ENCODE measurements around the gene MIGA1.
A peak's percentile ranks its signal among the peaks of the same experiment; 100 is the strongest.
"Not testable (repeated sequence)": the region's sequence is repeated elsewhere in the genome, so short reads cannot be mapped to it uniquely, and the experiment has no call there.

Gene MIGA1

DNA sequence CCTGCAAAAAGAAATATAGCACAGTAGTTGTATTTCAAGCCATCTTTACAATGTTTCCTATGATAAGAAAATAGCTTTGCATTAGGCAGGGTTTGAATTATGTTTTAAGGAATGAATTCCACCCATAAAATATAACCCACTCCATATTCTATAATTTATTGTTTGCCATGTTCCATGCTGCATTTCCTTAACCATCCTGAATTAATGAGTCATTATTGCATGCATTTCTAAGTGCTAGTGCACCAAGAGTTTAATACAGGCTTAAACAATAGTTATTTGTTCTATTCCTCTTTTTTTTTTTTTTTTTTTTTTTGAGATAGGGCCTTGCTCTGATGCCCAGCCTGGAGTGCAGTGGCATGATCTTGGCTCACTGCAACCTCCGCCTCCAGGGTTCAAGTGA is 45.2 kb downstream of the MIGA1 start:
- no peak overlapping the region for H3K4me3 ChIP-seq (ENCODE audit: low read depth, low read length)
- no peak for DNase-seq (ENCODE audit: low read depth)
- TF ChIP-seq CTCF (IDR thresholded peaks at IDR 0.05; ENCODE audit: insufficient read depth, low read depth, low read length, missing control alignments), result no peak

DNA sequence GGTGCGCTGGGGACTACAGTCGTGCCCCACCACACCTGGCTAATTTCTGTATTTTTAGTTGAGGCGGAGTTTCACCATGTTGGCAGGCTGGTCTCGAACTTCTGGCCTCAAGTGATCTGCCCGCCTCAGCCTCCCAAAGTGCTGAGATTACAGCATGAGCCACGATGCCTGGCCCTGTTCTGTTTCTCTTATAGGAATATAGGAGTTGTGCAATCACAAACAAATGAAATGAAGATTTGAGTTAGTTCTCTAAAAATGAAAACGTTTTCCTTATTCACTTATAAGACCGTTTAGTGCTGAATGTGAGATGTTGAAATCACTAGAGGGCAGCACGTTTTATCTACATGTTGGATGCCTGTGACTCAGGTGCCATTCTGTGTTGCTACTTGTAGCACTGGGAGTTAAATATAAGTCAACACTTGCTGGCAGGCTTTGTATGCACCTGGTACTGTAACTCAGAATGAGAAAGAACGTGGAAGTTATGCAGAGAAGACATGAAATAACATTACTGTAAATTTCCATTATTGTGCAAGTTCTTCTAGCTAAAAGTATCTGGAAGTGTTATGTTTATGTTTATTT is 45.8 kb downstream of the MIGA1 start:
- peak; percentile 65 for DNase-seq (ENCODE audit: low read depth)
- H3K4me3 ChIP-seq (ENCODE audit: low read depth, low read length), result no peak overlapping the region
- peak; percentile 21 for TF ChIP-seq CTCF (IDR thresholded peaks at IDR 0.05; ENCODE audit: insufficient read depth, low read depth, low read length, missing control alignments)

GRCh38 chr1:77826851-77827250 is 47.4 kb downstream of the MIGA1 start:
- not testable (repeated sequence) for H3K4me3 ChIP-seq (ENCODE audit: low read depth, low read length); DNase-seq (ENCODE audit: low read depth)

DNA sequence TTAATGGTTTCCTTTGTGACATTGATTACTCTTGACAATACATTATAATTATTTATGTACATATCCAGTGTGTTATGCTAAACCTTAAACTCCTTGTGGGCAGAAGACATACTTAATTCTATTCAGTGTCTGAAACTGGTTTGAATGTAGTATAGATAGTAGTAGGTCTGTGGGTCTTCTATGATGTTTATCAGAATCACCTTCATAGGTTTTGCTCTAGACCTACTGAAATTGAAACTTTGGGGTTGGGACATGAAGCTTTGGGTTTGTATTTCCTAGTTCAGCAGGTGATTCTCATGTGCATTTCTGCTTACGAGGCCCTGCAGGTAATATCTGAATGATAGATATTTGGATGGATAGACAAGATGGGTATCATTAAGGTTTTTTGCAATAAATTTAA is 48.6 kb downstream of the MIGA1 start:
- TF ChIP-seq CTCF (IDR thresholded peaks at IDR 0.05; ENCODE audit: insufficient read depth, low read depth, low read length, missing control alignments), result no peak
- DNase-seq (ENCODE audit: low read depth), result peak; percentile 5
- H3K4me3 ChIP-seq (ENCODE audit: low read depth, low read length), result no peak overlapping the region

- TF ChIP-seq CTCF (IDR thresholded peaks at IDR 0.05; ENCODE audit: insufficient read depth, low read depth, low read length, missing control alignments), result no peak
- H3K4me3 ChIP-seq (ENCODE audit: low read depth, low read length), result no peak overlapping the region
- DNase-seq (ENCODE audit: low read depth), result no peak
These were observed 50.4 kb downstream of the MIGA1 start for GRCh38 chr1:77829851-77830250.

- H3K4me3 ChIP-seq (ENCODE audit: low read depth, low read length), result no peak overlapping the region
- no peak for TF ChIP-seq CTCF (IDR thresholded peaks at IDR 0.05; ENCODE audit: insufficient read depth, low read depth, low read length, missing control alignments)
- no peak for DNase-seq (ENCODE audit: low read depth)
These were observed 51.5 kb downstream of the MIGA1 start for GRCh38 chr1:77830946-77831345.

GRCh38 chr1:77831566-77831965 is 52.1 kb downstream of the MIGA1 start:
- H3K4me3 ChIP-seq (ENCODE audit: low read depth, low read length), result no peak overlapping the region
- DNase-seq (ENCODE audit: low read depth), result no peak
- TF ChIP-seq CTCF (IDR thresholded peaks at IDR 0.05; ENCODE audit: insufficient read depth, low read depth, low read length, missing control alignments), result no peak
